Kidney epithelial cell (primary cell): Measurements from ENCODE around the gene VPS45. TPM values are rescaled to one million over a fixed set of nuclear protein-coding genes. Genes with fewer than 3 reads are reported as not detected.

Experiments
- DNase-seq: peaks from one replicate; pipeline ENCODE4 v3.0.0-alpha.2; 2010; ENCODE audit warnings: low read depth
- H3K27me3 ChIP-seq: 2 replicates; pipeline ENCODE4 v1.6.0; 2011; ENCODE audit warnings: low read length; ENCODE audit not compliant: control insufficient read depth, insufficient read depth
- H3K36me3 ChIP-seq: 2 replicates; pipeline ENCODE4 v1.5.1; 2011; ENCODE audit warnings: low read length; ENCODE audit not compliant: control insufficient read depth, insufficient read depth
- H3K4me3 ChIP-seq: 2 replicates; pipeline ENCODE4 v1.5.1; 2011; ENCODE audit warnings: low read depth, mild to moderate bottlenecking, control low read depth, low read length
- CTCF ChIP-seq: IDR thresholded peaks from 2 replicates; pipeline ENCODE4 v1.5.1; 2011; ENCODE audit warnings: mild to moderate bottlenecking, moderate library complexity, low read length, control low read depth, inconsistent platforms; ENCODE audit not compliant: insufficient read depth, poor library complexity, severe bottlenecking
- total RNA-seq: library from RNA; depleted of rRNA; stranded (reverse); fragments of >200 nt; gene quantifications from 2 replicates; pipeline ENCODE4 v1.2.3, GENCODE V29; 2015

The VPS45 gene
- total RNA-seq, 1 donor from 2014 or later = 23.6 TPM

GRCh38 chr1:150094734-150095265 lies 27.2 kb downstream of the VPS45 start:
- peaks cover 1% of the 10 kb centered on the region for H3K36me3 ChIP-seq
- no peak for DNase-seq
- no peak for TF ChIP-seq CTCF

GRCh38 chr1:150102986-150103385 lies 35.4 kb downstream of the VPS45 start:
- Histone ChIP-seq H3K27me3 (no peaks in the 10 kb centered on the region), H3K36me3 (no peaks in the 10 kb centered on the region), H3K4me3 (no peak overlapping the region)
- TF ChIP-seq CTCF = no peak
- no peak for DNase-seq

More at GRCh38 chr1:150094734-150095265, 27.2 kb downstream of the VPS45 start:
- Histone ChIP-seq H3K4me3 (no peak overlapping the region), H3K27me3 (no peaks in the 10 kb centered on the region)

- no peak for DNase-seq
- no peaks in the 10 kb centered on the region for H3K27me3 ChIP-seq
- H3K4me3 ChIP-seq = no peak overlapping the region
- no peaks in the 10 kb centered on the region for H3K36me3 ChIP-seq
- no peak for TF ChIP-seq CTCF
These were observed 38.8 kb downstream of the VPS45 start for GRCh38 chr1:150106341-150106740.

- no peak overlapping the region for H3K4me3 ChIP-seq
- DNase-seq = no peak
- no peaks in the 10 kb centered on the region for H3K36me3 ChIP-seq
- no peaks in the 10 kb centered on the region for H3K27me3 ChIP-seq
- no peak for TF ChIP-seq CTCF
These were observed 42.0 kb downstream of the VPS45 start for GRCh38 chr1:150109586-150109985.

GRCh38 chr1:150110116-150110515 lies 42.5 kb downstream of the VPS45 start:
- TF ChIP-seq CTCF = no peak
- Histone ChIP-seq H3K4me3 (no peak overlapping the region), H3K27me3 (no peaks in the 10 kb centered on the region), H3K36me3 (no peaks in the 10 kb centered on the region)
- no peak for DNase-seq

- no peak for TF ChIP-seq CTCF
- no peak for DNase-seq
- H3K27me3 ChIP-seq = no peaks in the 10 kb centered on the region
- no peak overlapping the region for H3K4me3 ChIP-seq
- H3K36me3 ChIP-seq = no peaks in the 10 kb centered on the region
These were observed 44.1 kb downstream of the VPS45 start for GRCh38 chr1:150111670-150112069.
